K562 (cell line): ENCODE data around the gene IFFO2. TPM values are rescaled to one million over a fixed set of nuclear protein-coding genes. Genes with fewer than 3 reads are reported as not detected.

Experiments
- ATAC-seq: fragments of 200-7000 bp; cut with Tn5 transposase; 3 replicates; pipeline ENCODE4 v1.9.1; 2020; ENCODE audit warnings: moderate library complexity
- BruUV-seq: library from RNA; stranded (reverse); fragments of 400-500 nt; replicated peaks from 2 replicates; lab custom pipeline; 2021; lab: Mats Ljungman, UMichigan
- CTCF ChIA-PET: fragments of 300-600 bp; formaldehyde crosslinking; extraction: SDS; loops from one replicate; lab custom pipeline; 2021; ENCODE audit warnings: low intra/inter-chr PET ratio; lab: Yijun Ruan, JAX
- POLR2A ChIA-PET: fragments of 300-600, 350-650 bp; sonication (Branson Sonifier 250); formaldehyde crosslinking; extraction: SDS; loops from one replicate; lab custom pipeline; 2021; ENCODE audit warnings: antibody characterized with exemption, inconsistent platforms; lab: Yijun Ruan, JAX
- DNase-seq, 4 experiments: peaks; one replicate each; pipeline versions ENCODE4 v3.0.0 to v3.0.0-alpha.2; 2011 to 2018; ENCODE audit warnings: low spot score in 3 of 4, mixed read lengths in 3 of 4; ENCODE audit errors: extremely low read depth in 1 of 4
- FAIRE-seq: peaks from 2 replicates; lab custom pipeline; 2011; peaks lifted over from hg19 to GRCh38; lab: Jason Lieb, UNC
- H2AFZ ChIP-seq: 2 replicates; pipeline ENCODE4 v1.6.0; 2011; ENCODE audit warnings: low read depth, low read length, control low read depth, inconsistent platforms
- H3K27ac ChIP-seq: fragments of 200-600 bp; 3 replicates; pipeline ENCODE4 v1.8.0; 2011; ENCODE audit warnings: low read depth, mild to moderate bottlenecking, control low read depth, inconsistent platforms, low read length, moderate library complexity, mixed read lengths; ENCODE audit errors: extremely low read depth
- H3K27me3 ChIP-seq, 2 experiments: fragments of 300-600 bp in 1 of 2; 2 replicates in 1 of 2; 3 replicates in 1 of 2; pipeline versions ENCODE4 v1.6.0 to v1.8.0; 2011; ENCODE audit warnings: inconsistent platforms in 2 of 2, low read length in 2 of 2, mild to moderate bottlenecking in 1 of 2, mixed read lengths in 1 of 2, moderate library complexity in 1 of 2; ENCODE audit not compliant: control insufficient read depth in 2 of 2, insufficient read depth in 2 of 2
- H3K36me3 ChIP-seq: fragments of 300-600 bp; 3 replicates; pipeline ENCODE4 v1.8.0; 2011; ENCODE audit warnings: mild to moderate bottlenecking, low read length, inconsistent platforms; ENCODE audit not compliant: control insufficient read depth, insufficient read depth
- H3K4me1 ChIP-seq, 2 experiments: fragments of 200-600 bp in 1 of 2; replicated peaks in 1 of 2; 2 replicates in 1 of 2; 3 replicates in 1 of 2; pipeline versions ENCODE4 v1.5.1 to v1.8.0; 2011; ENCODE audit warnings: inconsistent platforms in 2 of 2, low read length in 2 of 2, mild to moderate bottlenecking in 1 of 2, mixed read lengths in 1 of 2, moderate library complexity in 1 of 2; ENCODE audit not compliant: control insufficient read depth in 2 of 2, insufficient read depth in 2 of 2
- H3K4me2 ChIP-seq: 2 replicates; pipeline ENCODE4 v1.6.1; 2011; ENCODE audit warnings: low read length, control low read depth, inconsistent platforms, mixed read lengths; ENCODE audit not compliant: insufficient read depth
- H3K4me3 ChIP-seq: fragments of 200-600 bp; sonication (generic), shearing (Covaris generic); 2 replicates; pipeline ENCODE4 v1.5.1; 2016; ENCODE audit warnings: control low read depth, inconsistent platforms
- H3K79me2 ChIP-seq: fragments of 200-600 bp; 3 replicates; pipeline ENCODE4 v1.8.0; 2011; ENCODE audit warnings: low read length, inconsistent platforms; ENCODE audit not compliant: control insufficient read depth, insufficient read depth
- H3K9ac ChIP-seq, 2 experiments: 2 replicates each; pipeline versions ENCODE4 v1.6.0 to v1.6.1; 2011; ENCODE audit warnings: low read depth in 2 of 2, low read length in 2 of 2, control low read depth in 1 of 2, inconsistent platforms in 1 of 2, mild to moderate bottlenecking in 1 of 2, mixed read lengths in 1 of 2; ENCODE audit not compliant: insufficient read depth in 1 of 2
- H3K9me1 ChIP-seq: one replicate; pipeline ENCODE4 v1.6.0; 2011; ENCODE audit warnings: inconsistent platforms, mild to moderate bottlenecking, low read length, moderate library complexity; ENCODE audit not compliant: control insufficient read depth, insufficient read depth
- H3K9me3 ChIP-seq: replicated peaks from 2 replicates; pipeline ENCODE4 v1.5.1; 2011; ENCODE audit warnings: low read depth, low read length, inconsistent platforms; ENCODE audit not compliant: control insufficient read depth, insufficient read depth
- H4K20me1 ChIP-seq: replicated peaks from 2 replicates; pipeline ENCODE4 v1.6.1; 2011; ENCODE audit warnings: low read length, inconsistent platforms, mixed read lengths; ENCODE audit not compliant: control insufficient read depth, insufficient read depth
- ADNP ChIP-seq: fragments of 200-800 bp; sonication (Bioruptor generic); IDR thresholded peaks from 2 replicates; pipeline ENCODE4 v1.6.1; 2016; ENCODE audit warnings: missing genetic modification characterization, missing compliant biosample characterization
- BCOR ChIP-seq: fragments of 450-650 bp; IDR thresholded peaks from 2 replicates; pipeline ENCODE4 v1.6.1; 2016
- CBFA2T3 ChIP-seq: fragments of 450-650 bp; IDR thresholded peaks from 2 replicates; pipeline ENCODE4 v1.6.1; 2017
- FOXK1 ChIP-seq: sonication (generic); formaldehyde crosslinking; IDR thresholded peaks from 2 replicates; pipeline ENCODE4 v1.8.0; 2022; ENCODE audit warnings: missing genetic modification reagents, mild to moderate bottlenecking, borderline replicate concordance
- GABPA ChIP-seq: fragments of 200-800 bp; sonication (Bioruptor generic); conservative IDR thresholded peaks from 2 replicates; pipeline ENCODE4 v1.6.1; 2016; ENCODE audit warnings: low read depth, missing genetic modification characterization, missing compliant biosample characterization
- HMGXB4 ChIP-seq: sonication (generic); formaldehyde crosslinking; IDR thresholded peaks from 2 replicates; pipeline ENCODE4 v1.8.1; 2023; ENCODE audit warnings: mild to moderate bottlenecking, missing genetic modification reagents
- KDM1A ChIP-seq, 2 experiments: fragments of 450-650 bp; IDR thresholded peaks; 2 replicates each; pipeline ENCODE4 v1.6.1; 2016; ENCODE audit warnings: mild to moderate bottlenecking in 2 of 2
- RBM22 ChIP-seq: fragments of 200-400 bp; formaldehyde crosslinking; IDR thresholded peaks from 2 replicates; pipeline ENCODE4 v1.6.1; 2018; ENCODE audit warnings: low read length, low read depth; ENCODE audit not compliant: poor library complexity, severe bottlenecking
- RBM25 ChIP-seq: fragments of 200-400 bp; formaldehyde crosslinking; IDR thresholded peaks from 2 replicates; pipeline ENCODE4 v1.6.1; 2018; ENCODE audit warnings: low read length, low read depth, moderate library complexity; ENCODE audit not compliant: severe bottlenecking
- RNF2 ChIP-seq: sonication (generic); IDR thresholded peaks from 2 replicates; pipeline ENCODE4 v1.6.1; 2016
- SOX6 ChIP-seq: fragments of 450-650 bp; IDR thresholded peaks from 2 replicates; pipeline ENCODE4 v1.6.1; 2014; ENCODE audit warnings: mild to moderate bottlenecking
- SPI1 ChIP-seq: IDR thresholded peaks from 2 replicates; pipeline ENCODE4 v1.6.1; 2011; ENCODE audit warnings: low read depth, low read length, control low read depth, borderline replicate concordance
- XRCC5 ChIP-seq: fragments of 200-400 bp; formaldehyde crosslinking; IDR thresholded peaks from 2 replicates; pipeline ENCODE4 v1.6.1; 2017; ENCODE audit warnings: low read depth, mild to moderate bottlenecking, low read length
- ZBTB33 ChIP-seq: sonication (generic); formaldehyde crosslinking; IDR thresholded peaks from 2 replicates; pipeline ENCODE4 v1.8.1; 2023; ENCODE audit warnings: mild to moderate bottlenecking, missing genetic modification reagents
- ZFP36 ChIP-seq: fragments of 150-350 bp; IDR thresholded peaks from 2 replicates; pipeline ENCODE4 v1.6.1; 2018; ENCODE audit warnings: low read length, low read depth; ENCODE audit not compliant: partially characterized antibody
- ZFX ChIP-seq: sonication (generic); formaldehyde crosslinking; IDR thresholded peaks from 2 replicates; pipeline ENCODE4 v1.8.0; 2022; ENCODE audit warnings: mild to moderate bottlenecking, missing genetic modification reagents, moderate library complexity
- ZKSCAN3 ChIP-seq: fragments of 250-450 bp; sonication (Bioruptor Pico); IDR thresholded peaks from 2 replicates; pipeline ENCODE4 v1.4.0; 2020
- ZNF347 ChIP-seq: fragments of 450-650 bp; formaldehyde crosslinking; IDR thresholded peaks from 2 replicates; pipeline ENCODE4 v1.4.0; 2020; ENCODE audit warnings: low read depth, mild to moderate bottlenecking, moderate library complexity
- ZSCAN32 ChIP-seq: fragments of 450-650 bp; formaldehyde crosslinking; IDR thresholded peaks from 2 replicates; pipeline ENCODE4 v1.4.0; 2020; ENCODE audit warnings: mild to moderate bottlenecking, moderate library complexity
- WGBS: fragments of 100-300 bp; shearing (Covaris generic); methylation state at CpG from one replicate; pipeline ENCODE4 v1.1.6; 2016; ENCODE audit warnings: low coverage, mixed read lengths; ENCODE audit not compliant: insufficient coverage; ENCODE audit errors: missing lambda C conversion rate; 5-methylcytosine and 5-hydroxymethylcytosine counted together
- in situ Hi-C: fragments of 300-500 bp; cut with MboI; formaldehyde crosslinking; loops from 4 replicates; pipeline ENCODE4 v1.15.0; 2018; ENCODE audit warnings: inconsistent platforms, mixed read lengths
- intact Hi-C: fragments of 100-400 bp; cut with micrococcal nuclease; formaldehyde crosslinking; loops from 2 replicates; pipeline ENCODE4 v1.14.2; 2022
- polyA plus RNA-seq, 8 experiments: library from polyadenylated mRNA; depleted of rRNA in 4 of 8; stranded (reverse) in 5 of 8; unstranded in 3 of 8; fragments of >200 nt; fragmentation: Nextera tagmentation in 2 of 8; fragmentation: Illumina TruSeq in 1 of 8; extraction: Ambion mirVana in 2 of 8; extraction: Trizol in 1 of 8; gene quantifications; 2 replicates each; pipeline versions ENCODE4 v1.2.1 to v1.2.3, GENCODE V29; 2011 to 2014; ENCODE audit warnings: inconsistent platforms in 1 of 8, missing spikeins in 1 of 8
- total RNA-seq, 7 experiments: library from RNA; depleted of rRNA in 6 of 7; stranded (reverse); fragments of >200 nt in 6 of 7; fragmentation: Illumina TruSeq in 2 of 7; extraction: Trizol in 2 of 7; gene quantifications; 2 replicates each; pipeline versions ENCODE4 v1.2.1 to v1.2.3, GENCODE V29; 2011 to 2021; ENCODE audit warnings: low replicate concordance in 1 of 7
- TF ChIP-seq, protein P1 (sequence below): sonication (generic); formaldehyde crosslinking; IDR thresholded peaks from 2 replicates; pipeline ENCODE4 v1.9.0; 2022; ENCODE audit warnings: mild to moderate bottlenecking, missing genetic modification reagents

Gene IFFO2
- total and polyA plus RNA-seq, 9 of the 15 experiments (the other 6 are each of a cell fraction or from before 2014, with no cell fraction given): 0.15 to 1.0 (median 0.44) TPM; not detected in 2

- Histone ChIP-seq H3K4me3 (no peak overlapping the region), H3K9me1 (no peaks in the 10 kb centered on the region), H3K9me3 (no peaks in the 10 kb centered on the region), H4K20me1 (peaks cover 15% of the 10 kb centered on the region), H3K9ac (peak overlapping the region in 1 of 2 experiments; percentile 55; a peak in 1 of 4 replicates), H3K4me2 (no peak overlapping the region), H3K27me3 (no peaks in the 10 kb centered on the region), H2AFZ (no peak overlapping the region), H3K27ac (no peak overlapping the region), H3K4me1 (peaks cover 28 to 33% of the 10 kb centered on the region in 2 experiments), H3K36me3 (0 out of 3 replicates have a peak, but pooled peaks cover 6% of the 10 kb centered on the region), H3K79me2 (peaks cover 11% of the 10 kb centered on the region; the same call in 1 of the 3 replicates)
- DNase-seq: no peak
- intact Hi-C loops (loop anchor here (10.0 kb wide), 1 partner anchor 755 kb away; no protein-coding TSS in a partner anchor), in situ Hi-C loops (loop anchor here (10.0 kb wide), 1 partner anchor 325 kb away; no protein-coding TSS in a partner anchor)
- no TSS peak for BruUV-seq
- 65% methylated on average over 4 of the region's 4 CpGs for WGBS
- no peak for FAIRE-seq
- no peak for TF ChIP-seq SOX6
- peak; percentile 8 for TF ChIP-seq ZFP36
- no peak for TF ChIP-seq ZKSCAN3 (CRISPR knock-in tag)
- TF ChIP-seq ZFX (CRISPR knock-in tag): peak; percentile 38
- peak; percentile 41 to 44; a peak in 2 of 4 replicates for TF ChIP-seq KDM1A (IDR thresholded peaks at IDR 0.05)
- TF ChIP-seq SPI1: peak; percentile 91
- no peak for TF ChIP-seq RBM22
- TF ChIP-seq RNF2: no peak
- TF ChIP-seq CBFA2T3: no peak
- TF ChIP-seq GABPA (tag): no peak
- TF ChIP-seq XRCC5: no peak
- peak; percentile 86 for TF ChIP-seq BCOR
- no peak for TF ChIP-seq FOXK1
- TF ChIP-seq HMGXB4 (CRISPR knock-in tag): no peak
- TF ChIP-seq, protein P1, sequence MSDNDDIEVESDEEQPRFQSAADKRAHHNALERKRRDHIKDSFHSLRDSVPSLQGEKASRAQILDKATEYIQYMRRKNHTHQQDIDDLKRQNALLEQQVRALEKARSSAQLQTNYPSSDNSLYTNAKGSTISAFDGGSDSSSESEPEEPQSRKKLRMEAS (CRISPR knock-in tag): peak; percentile 38; the same call in 1 of the 2 replicates
- peak; percentile 70 for TF ChIP-seq ADNP (tag)
- peak; percentile 90 for TF ChIP-seq RBM25
- no peak for TF ChIP-seq ZBTB33 (CRISPR knock-in tag)
- no peak for TF ChIP-seq ZNF347
- no peak for TF ChIP-seq ZSCAN32 (CRISPR knock-in tag)
- TF ChIP-seq, all 486 proteins: peak for 8
- ChIA-PET CTCF (no interaction called here), POLR2A (interaction anchor here (0.6 to 1.5 kb wide), 3 partner anchors 9 to 660 kb away, joined by 3 to 7 read pairs (median 3); no protein-coding TSS in a partner anchor)
- ATAC-seq: no peak
These were observed 57.0 kb downstream of the IFFO2 start for GRCh38 chr1:18899363-18900049.
